ENCODE results near the gene RNF182. TPM values are rescaled to one million over a fixed set of nuclear protein-coding genes. Genes with fewer than 3 reads are reported as not detected.

Gene RNF182
- polyA plus RNA-seq, 2 of the 4 experiments (the other 2 are of a cell fraction), result 2.5 to 4.9 TPM

DNA sequence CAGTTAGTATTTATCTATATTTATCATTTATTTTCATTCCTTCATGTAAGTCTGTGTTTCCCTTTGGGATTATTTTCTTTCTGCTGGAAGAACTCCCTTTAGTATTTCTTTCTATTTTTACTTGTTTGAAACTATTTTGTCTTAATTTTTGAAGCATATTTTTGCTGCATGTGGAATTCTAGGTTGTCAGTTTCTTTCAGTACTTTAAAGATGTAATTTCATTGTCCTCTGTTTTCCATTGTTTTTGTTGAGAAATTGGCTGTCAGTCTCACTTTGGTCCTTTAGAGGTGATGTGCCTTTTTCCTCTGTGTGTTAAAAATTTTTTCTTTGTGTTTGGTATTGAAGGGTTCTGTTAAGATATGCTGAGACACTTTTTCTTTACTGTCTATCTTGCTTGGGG, 17.1 kb downstream of the RNF182 start:
- Histone ChIP-seq H3K9me3 (peaks cover 6% of the 10 kb centered on the region; the same call in 1 of the 3 replicates), H3K4me1 (no peaks in the 10 kb centered on the region), H3K4me2 (no peak overlapping the region), H3K4me3 (no peak overlapping the region), H3K27ac (no peak overlapping the region)
- ATAC-seq, result no peak
- POLR2A ChIA-PET, result no interaction called here
- TF ChIP-seq MAFK (IDR thresholded peaks at IDR 0.05; ENCODE audit: partially characterized antibody) (no peak), SMC3 (IDR thresholded peaks at IDR 0.05) (no peak), RCOR1 (IDR thresholded peaks at IDR 0.05; ENCODE audit: low read depth, low read length) (no peak), MAZ (IDR thresholded peaks at IDR 0.05; ENCODE audit: borderline replicate concordance, low read depth, low read length) (no peak), KDM1A (IDR thresholded peaks at IDR 0.05; ENCODE audit: low read depth) (no peak), TP53 (CRISPR knock-in tag; IDR thresholded peaks at IDR 0.05) (no peak), BHLHE40 (IDR thresholded peaks at IDR 0.05; ENCODE audit: low read depth, low read length) (no peak), ZNF302 (CRISPR knock-in tag; IDR thresholded peaks at IDR 0.05) (no peak), JUN (IDR thresholded peaks at IDR 0.05) (no peak), CBX2 (IDR thresholded peaks at IDR 0.05; ENCODE audit: borderline replicate concordance, low read depth) (no peak), FOSB (CRISPR knock-in tag; IDR thresholded peaks at IDR 0.05) (no peak), EP300 (IDR thresholded peaks at IDR 0.05) (no peak)
- TF ChIP-seq, protein P1, sequence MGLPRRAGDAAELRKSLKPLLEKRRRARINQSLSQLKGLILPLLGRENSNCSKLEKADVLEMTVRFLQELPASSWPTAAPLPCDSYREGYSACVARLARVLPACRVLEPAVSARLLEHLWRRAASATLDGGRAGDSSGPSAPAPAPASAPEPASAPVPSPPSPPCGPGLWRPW (IDR thresholded peaks at IDR 0.05), result no peak
- CTCF ChIA-PET, result no interaction called here
- no peak for DNase-seq (ENCODE audit: low read depth in 1 of 2, low spot score in 1 of 2)
- FAIRE-seq, result no peak

DNA sequence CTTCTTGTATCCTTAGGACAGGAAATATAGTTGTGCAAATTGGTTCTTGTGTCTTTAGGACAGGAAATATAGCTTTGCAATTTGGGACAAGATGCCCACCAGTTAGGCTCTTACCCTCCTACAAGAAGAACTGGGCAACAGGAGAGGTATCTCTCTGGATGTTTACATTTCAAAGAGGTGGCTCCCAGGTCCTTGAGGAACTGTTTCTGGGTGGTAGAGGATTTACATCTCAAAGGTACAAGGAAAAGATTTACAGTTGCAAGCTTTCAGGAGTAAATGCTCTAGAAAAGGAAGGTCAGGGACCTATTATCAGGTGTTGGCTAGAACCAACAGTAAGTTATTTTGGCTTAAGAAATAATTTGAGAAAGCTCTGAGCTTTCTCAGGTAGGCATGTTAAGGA, 19.2 kb downstream of the RNF182 start:
- ATAC-seq (no peak), DNase-seq (ENCODE audit: low read depth in 1 of 2, low spot score in 1 of 2) (no peak), FAIRE-seq (no peak)
- TF ChIP-seq GATA3 (IDR thresholded peaks at IDR 0.05; ENCODE audit: borderline replicate concordance) (no peak), SMC3 (IDR thresholded peaks at IDR 0.05) (no peak), MAZ (IDR thresholded peaks at IDR 0.05; ENCODE audit: borderline replicate concordance, low read depth, low read length) (no peak), HDAC2 (IDR thresholded peaks at IDR 0.05) (no peak), CBX2 (IDR thresholded peaks at IDR 0.05; ENCODE audit: borderline replicate concordance, low read depth) (no peak), KDM5A (IDR thresholded peaks at IDR 0.05) (no peak), ZNF302 (CRISPR knock-in tag; IDR thresholded peaks at IDR 0.05) (no peak), FOSL2 (IDR thresholded peaks at IDR 0.05) (no peak), FOSL2 (CRISPR knock-in tag; IDR thresholded peaks at IDR 0.05) (no peak), TFCP2L1 (CRISPR knock-in tag; IDR thresholded peaks at IDR 0.05) (no peak), EHF (CRISPR knock-in tag; IDR thresholded peaks at IDR 0.05) (no peak), ZSCAN20 (CRISPR knock-in tag; IDR thresholded peaks at IDR 0.05) (no peak), RFX5 (IDR thresholded peaks at IDR 0.05) (no peak), CHD4 (IDR thresholded peaks at IDR 0.05; ENCODE audit: borderline replicate concordance) (no peak)
- TF ChIP-seq, protein P2, sequence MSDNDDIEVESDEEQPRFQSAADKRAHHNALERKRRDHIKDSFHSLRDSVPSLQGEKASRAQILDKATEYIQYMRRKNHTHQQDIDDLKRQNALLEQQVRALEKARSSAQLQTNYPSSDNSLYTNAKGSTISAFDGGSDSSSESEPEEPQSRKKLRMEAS (IDR thresholded peaks at IDR 0.05), result no peak
- Histone ChIP-seq H3K9me3 (peaks cover 6% of the 10 kb centered on the region; the same call in 1 of the 3 replicates), H3K27ac (no peak overlapping the region), H3K4me2 (no peak overlapping the region), H3K4me3 (no peak overlapping the region), H3K4me1 (peaks cover 3% of the 10 kb centered on the region; the same call in 1 of the 3 replicates)
- ChIA-PET CTCF (interaction anchor here (1.5 kb wide), 1 partner anchor 123 kb away, joined by 4 read pairs; no protein-coding TSS in a partner anchor), POLR2A (no interaction called here)

DNA sequence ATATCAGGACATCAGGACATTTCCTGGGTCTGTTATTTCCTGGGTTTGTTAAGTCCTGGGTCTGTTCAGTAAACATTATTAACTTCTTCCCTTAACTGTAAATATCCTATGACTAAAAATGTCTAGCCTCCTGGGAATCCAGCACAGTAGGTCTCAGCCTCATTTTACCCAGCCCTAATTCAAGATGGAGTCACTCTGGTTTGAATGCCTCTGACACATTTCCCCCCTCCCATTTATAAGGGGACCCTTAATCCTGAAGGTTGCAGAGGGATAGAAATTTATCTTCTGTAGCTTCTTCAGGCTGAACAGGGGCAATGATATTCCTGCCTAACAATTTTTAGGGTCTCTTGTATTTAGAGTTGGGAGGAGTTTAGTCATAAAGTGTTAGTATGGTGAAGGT, 21.8 kb downstream of the RNF182 start:
- ChIA-PET POLR2A (no interaction called here), CTCF (no interaction called here)
- TF ChIP-seq EHMT2 (IDR thresholded peaks at IDR 0.05; ENCODE audit: low read depth) (no peak), ZFP36 (IDR thresholded peaks at IDR 0.05; ENCODE audit: borderline replicate concordance, partially characterized antibody) (no peak), CBX2 (IDR thresholded peaks at IDR 0.05; ENCODE audit: borderline replicate concordance, low read depth) (no peak), ZNF302 (CRISPR knock-in tag; IDR thresholded peaks at IDR 0.05) (no peak), EP300 (IDR thresholded peaks at IDR 0.05) (no peak), FOSB (CRISPR knock-in tag; IDR thresholded peaks at IDR 0.05) (no peak), KDM1A (IDR thresholded peaks at IDR 0.05; ENCODE audit: low read depth) (no peak), HOXA7 (CRISPR knock-in tag; IDR thresholded peaks at IDR 0.05) (no peak), SREBF2 (IDR thresholded peaks at IDR 0.05) (no peak), CHD2 (IDR thresholded peaks at IDR 0.05; ENCODE audit: low read length, partially characterized antibody) (no peak)
- TF ChIP-seq, protein P3, sequence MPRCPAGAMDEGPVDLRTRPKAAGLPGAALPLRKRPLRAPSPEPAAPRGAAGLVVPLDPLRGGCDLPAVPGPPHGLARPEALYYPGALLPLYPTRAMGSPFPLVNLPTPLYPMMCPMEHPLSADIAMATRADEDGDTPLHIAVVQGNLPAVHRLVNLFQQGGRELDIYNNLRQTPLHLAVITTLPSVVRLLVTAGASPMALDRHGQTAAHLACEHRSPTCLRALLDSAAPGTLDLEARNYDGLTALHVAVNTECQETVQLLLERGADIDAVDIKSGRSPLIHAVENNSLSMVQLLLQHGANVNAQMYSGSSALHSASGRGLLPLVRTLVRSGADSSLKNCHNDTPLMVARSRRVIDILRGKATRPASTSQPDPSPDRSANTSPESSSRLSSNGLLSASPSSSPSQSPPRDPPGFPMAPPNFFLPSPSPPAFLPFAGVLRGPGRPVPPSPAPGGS (IDR thresholded peaks at IDR 0.05), result no peak
- ATAC-seq, result no peak
- no peak overlapping the region for H3K4me2 ChIP-seq
- H3K9me3 ChIP-seq, result peaks cover 6% of the 10 kb centered on the region; the same call in 1 of the 3 replicates
- no peak overlapping the region for H3K27ac ChIP-seq
- peaks cover 3% of the 10 kb centered on the region; the same call in 1 of the 3 replicates for H3K4me1 ChIP-seq
- H3K4me3 ChIP-seq, result no peak overlapping the region
- FAIRE-seq, result no peak
- DNase-seq (ENCODE audit: low read depth in 1 of 2, low spot score in 1 of 2), result no peak

All from A549 (cell line).